Ammon's horn (tissue), 1 donor: Measurements from ENCODE around the gene ATG2A.
"Not testable (repeated sequence)": the region's sequence is repeated elsewhere in the genome, so short reads cannot be mapped to it uniquely, and the experiment has no call there.

Experiments
- DNase-seq: peaks from one replicate; pipeline ENCODE4 v3.0.0-alpha.2; 2016; ENCODE audit warnings: low spot score

The ATG2A gene

GRCh38 chr11:64854534-64855502, 62.2 kb downstream of the ATG2A start:
- no peak for DNase-seq

GRCh38 chr11:64854157-64854533, 62.9 kb downstream of the ATG2A start:
- no peak for DNase-seq

- DNase-seq = no peak
Observed at GRCh38 chr11:64853709-64854108, 63.3 kb downstream of the ATG2A start.

- DNase-seq = no peak
Observed at GRCh38 chr11:64852804-64853509, 64.1 kb downstream of the ATG2A start.

GRCh38 chr11:64851831-64852351, 65.1 kb downstream of the ATG2A start:
- DNase-seq = no peak

GRCh38 chr11:64850979-64851567, 65.9 kb downstream of the ATG2A start:
- no peak for DNase-seq

- DNase-seq = no peak
Observed at GRCh38 chr11:64849598-64850356, 67.2 kb downstream of the ATG2A start.

- no peak for DNase-seq
Observed at GRCh38 chr11:64848826-64849597, 68.0 kb downstream of the ATG2A start.

- no peak for DNase-seq
Observed at GRCh38 chr11:64848214-64848825, 68.7 kb downstream of the ATG2A start.

- peak; percentile 95 for DNase-seq
Observed at GRCh38 chr11:64846998-64847666, 69.9 kb downstream of the ATG2A start.

- not testable (repeated sequence) for DNase-seq
Observed at GRCh38 chr11:64845776-64846129, 71.3 kb downstream of the ATG2A start.

GRCh38 chr11:64845129-64845775, 71.8 kb downstream of the ATG2A start:
- DNase-seq = no peak
